Measurements from ENCODE around the gene ZNF254.

GRCh38 chr19:24178207-24178606 lies 91.2 kb downstream of the ZNF254 start:
- TF ChIP-seq GATA3 (IDR thresholded peaks at IDR 0.05; ENCODE audit: low read depth, low read length): no peak
- no peak for TF ChIP-seq GATA2 (IDR thresholded peaks at IDR 0.05; ENCODE audit: low read depth, low read length)

All from SH-SY5Y (cell line).